GM18505 (cell line): Measurements from ENCODE around the gene PRKN.
"Not testable (repeated sequence)": the region's sequence is repeated elsewhere in the genome, so short reads cannot be mapped to it uniquely, and the experiment has no call there.

Experiments
- ATAC-seq: cut with Tn5 transposase; IDR thresholded peaks from one replicate; pipeline ENCODE4 v1.9.1; 2021; ENCODE audit not compliant: unreplicated experiment
- POLR2A ChIP-seq: IDR thresholded peaks from 4 replicates; pipeline ENCODE4 v1.6.1; 2011; ENCODE audit warnings: borderline replicate concordance; ENCODE audit not compliant: insufficient read depth, insufficient read length; ENCODE audit errors: extremely low read depth

PRKN gene

DNA sequence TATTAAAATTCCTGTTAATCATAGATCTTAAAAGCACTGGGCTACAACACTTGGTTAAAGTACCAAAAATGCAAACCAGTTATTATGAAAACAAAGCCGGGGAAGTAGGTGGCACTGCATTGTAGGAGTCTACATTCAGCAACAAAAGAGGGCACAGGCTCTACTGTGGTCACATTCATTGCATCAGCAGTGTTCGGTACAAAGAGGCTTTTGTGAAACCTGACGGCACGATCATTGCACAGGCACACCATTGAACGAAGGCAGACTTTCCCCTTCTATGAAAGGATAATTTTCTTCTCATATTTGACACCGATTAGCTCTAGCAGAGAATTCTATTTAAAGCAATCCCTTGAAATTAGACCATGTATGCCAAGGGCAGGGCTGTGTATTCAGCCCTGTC, 1409.1 kb downstream of the PRKN start:
- ATAC-seq = no peak
- no peak for TF ChIP-seq POLR2A

DNA sequence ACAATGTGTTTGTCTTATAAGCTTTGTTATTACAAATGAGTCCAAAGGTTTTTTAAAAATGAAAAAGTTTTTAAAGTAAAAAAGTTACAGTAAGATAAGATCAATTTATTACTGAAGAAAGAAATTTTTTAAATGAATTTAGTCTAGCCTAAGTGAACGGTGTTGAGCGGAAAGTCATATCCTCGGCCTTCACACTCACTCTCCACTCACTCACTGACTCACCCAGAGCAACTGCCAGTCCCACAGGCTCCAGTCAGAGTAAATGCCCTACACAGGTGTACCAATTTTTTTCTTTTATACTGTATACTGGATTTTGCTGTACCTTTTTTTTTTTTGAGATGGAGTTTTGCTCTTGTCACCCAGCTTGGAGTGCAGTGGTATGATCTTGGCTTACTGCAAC, 1411.0 kb downstream of the PRKN start:
- TF ChIP-seq POLR2A = no peak
- no peak for ATAC-seq

DNA sequence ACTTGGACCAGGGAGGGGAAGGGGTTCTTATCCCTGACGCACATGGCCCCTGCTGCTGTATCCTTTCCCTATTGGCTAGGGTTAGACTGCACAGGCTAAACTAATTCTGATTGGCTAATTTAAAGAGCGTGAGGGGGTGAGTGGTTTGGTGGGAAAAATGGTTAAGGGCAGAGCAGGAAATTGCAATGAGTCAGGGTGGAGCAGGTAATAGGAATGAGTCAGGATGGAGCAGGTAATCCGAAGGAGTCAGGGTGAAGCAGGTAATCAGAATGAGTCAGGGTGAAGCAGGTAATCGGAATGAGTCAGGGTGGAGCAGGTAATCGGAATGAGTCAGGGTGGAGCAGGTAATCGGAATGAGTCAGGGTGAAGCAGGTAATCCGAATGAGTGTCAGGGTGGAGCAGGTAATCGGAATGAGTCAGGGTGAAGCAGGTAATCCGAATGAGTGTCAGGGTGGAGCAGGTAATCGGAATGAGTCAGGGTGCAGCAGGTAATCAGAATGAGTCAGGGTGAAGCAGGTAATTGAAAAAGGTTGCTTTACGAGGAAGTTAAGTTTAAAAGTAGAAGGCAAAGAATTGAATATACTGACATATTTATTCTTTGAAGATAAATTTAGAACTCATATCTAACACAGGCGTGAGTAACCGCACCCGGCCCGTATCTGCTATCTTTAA, 1412.2 kb downstream of the PRKN start:
- not testable (repeated sequence) for ATAC-seq

DNA sequence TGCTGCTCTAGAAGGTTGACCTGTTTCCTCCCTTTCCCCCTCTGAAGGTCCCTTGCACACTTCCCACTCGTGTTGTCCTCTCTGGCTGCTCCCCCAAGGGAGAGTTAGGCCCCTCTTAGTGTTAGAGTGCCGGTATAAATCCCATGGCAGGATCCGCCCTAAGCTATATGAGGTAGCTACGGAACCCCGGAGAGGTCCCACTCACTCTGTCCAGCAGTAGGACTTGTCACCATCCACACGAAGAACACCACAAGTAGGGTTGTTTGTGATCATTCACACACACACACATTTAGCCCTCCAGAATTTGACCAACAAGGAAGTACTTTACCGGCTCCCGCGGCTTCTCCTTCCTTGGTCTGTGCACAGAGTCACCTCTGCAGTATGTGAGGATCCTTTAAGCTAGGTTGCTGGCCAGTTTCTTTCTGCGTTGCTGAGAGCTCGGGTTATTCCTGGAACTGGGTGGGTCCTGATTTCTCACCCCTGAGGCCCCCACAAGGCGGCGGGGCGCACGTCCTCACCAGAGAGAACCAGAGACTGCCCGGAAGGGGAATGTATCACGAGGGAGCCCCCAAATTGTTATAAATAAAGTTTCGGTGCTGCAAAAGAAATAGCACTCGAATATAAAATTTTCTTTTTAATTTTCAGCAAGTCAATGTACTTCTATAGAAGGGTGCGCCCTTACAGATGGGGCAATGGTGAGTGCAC, 1412.9 kb downstream of the PRKN start:
- ATAC-seq = not testable (repeated sequence)

DNA sequence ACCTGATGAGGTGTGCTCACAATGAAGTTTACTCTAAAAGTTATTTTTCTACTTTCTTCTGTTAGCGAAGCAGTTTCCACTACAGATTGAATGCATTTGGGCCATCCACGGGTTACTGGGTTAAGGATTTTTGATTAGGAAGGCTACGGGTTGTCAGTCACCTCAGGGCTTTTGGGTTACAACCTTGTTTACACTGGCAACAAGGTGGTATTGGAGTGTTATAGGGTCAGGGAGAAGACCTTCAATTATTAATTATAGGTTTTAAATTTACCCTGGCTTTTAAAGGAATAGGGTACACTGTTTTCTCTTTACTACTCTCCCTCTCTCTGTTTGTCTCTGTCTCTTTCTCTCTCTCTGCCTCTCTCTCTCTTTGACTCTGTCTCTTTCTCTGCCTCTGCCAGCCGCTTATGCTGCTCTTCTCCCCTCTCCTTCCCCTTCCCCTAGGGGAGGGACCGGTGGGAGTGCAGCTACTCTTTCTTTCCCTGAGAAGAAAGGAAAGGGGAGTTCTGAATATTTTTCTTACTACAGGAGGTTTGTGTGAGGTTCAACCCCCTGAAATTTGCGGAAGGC, 1413.5 kb downstream of the PRKN start:
- no peak for TF ChIP-seq POLR2A
- ATAC-seq = no peak

DNA sequence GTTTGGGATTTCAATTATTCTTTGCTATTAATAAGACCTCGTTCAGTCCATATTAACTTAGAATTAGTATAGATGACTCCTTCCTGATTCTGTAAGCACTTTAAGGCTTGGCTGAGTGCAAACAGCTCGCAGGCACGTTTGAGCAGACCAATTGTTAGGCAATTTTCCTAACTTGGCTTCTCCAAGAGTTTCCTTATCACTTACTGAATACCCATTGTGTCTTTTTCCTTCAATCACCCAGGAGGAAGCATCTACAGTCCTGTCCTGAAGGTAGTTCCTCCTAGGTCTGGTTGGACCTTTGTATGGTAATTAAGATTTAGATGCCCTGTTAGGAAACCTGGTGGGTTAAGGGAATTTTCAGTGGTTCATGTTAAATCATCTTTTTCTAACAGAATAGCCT, 1414.1 kb downstream of the PRKN start:
- not testable (repeated sequence) for ATAC-seq

DNA sequence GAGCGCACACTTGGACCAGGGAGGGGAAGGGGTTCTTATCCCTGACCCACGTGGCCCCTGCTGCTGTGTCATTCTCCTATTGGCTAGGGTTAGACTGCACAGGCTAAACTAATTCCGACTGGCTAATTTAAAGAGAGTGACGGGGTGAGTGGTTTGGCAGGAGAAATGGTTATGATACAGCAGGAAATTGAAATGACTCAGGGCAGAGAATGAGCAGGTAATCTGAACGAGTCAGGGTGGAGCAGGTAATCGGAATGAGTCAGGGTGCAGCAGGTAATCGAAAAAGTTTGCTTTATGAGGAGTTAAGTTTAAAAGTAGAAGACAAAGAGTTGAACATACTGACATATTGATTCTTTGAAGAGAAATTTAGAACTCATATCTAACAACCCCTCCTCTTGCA, 1417.8 kb downstream of the PRKN start:
- not testable (repeated sequence) for ATAC-seq

DNA sequence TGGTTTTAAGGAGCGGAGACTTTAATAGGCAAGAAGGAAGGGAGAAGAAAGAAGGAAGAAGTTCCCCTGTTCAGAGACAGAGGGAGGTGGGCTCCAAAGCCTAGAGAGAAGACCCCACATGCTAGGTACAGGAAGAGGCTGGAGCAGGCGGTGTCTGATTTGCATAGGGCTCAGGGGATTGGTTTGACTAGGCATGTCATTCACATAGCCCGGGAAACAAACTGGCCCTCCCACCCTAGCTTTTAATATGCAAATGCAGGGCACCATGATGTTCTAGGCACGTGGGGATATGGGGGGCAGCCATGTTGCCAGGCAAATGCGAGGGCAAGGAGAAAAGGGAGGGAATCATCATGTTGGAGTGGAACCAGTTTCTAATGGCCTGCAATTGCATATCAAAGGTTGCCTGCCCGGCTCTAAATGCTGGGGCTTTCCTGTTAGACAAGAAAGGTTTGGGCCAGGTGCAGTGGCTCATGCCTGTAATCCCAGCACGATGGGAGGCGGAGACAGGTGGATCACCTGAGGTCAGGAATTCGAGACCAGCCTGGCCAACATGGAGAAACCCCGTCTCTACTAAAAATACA, 1419.4 kb downstream of the PRKN start:
- ATAC-seq = no peak
- no peak for TF ChIP-seq POLR2A

DNA sequence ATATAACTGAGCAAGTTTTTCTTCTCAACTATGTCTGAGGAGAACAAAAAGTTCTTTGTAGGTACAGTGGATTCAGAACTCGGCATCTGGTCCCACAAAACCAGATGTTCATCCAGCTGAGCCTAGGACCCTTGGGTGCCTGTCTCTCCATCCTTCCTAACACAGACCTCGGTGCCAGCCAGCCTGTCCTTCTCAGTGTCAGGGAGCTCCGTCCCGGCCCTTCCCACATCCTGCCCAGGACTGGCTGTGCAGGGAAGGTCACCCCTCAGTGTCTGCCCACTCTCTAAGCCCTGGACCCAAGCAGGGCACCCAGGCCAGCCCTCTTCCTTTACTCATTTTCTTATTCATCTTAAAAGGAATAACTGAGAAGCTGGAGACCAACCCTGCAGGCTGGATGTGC, 1421.7 kb downstream of the PRKN start:
- ATAC-seq = no peak
- TF ChIP-seq POLR2A = no peak

DNA sequence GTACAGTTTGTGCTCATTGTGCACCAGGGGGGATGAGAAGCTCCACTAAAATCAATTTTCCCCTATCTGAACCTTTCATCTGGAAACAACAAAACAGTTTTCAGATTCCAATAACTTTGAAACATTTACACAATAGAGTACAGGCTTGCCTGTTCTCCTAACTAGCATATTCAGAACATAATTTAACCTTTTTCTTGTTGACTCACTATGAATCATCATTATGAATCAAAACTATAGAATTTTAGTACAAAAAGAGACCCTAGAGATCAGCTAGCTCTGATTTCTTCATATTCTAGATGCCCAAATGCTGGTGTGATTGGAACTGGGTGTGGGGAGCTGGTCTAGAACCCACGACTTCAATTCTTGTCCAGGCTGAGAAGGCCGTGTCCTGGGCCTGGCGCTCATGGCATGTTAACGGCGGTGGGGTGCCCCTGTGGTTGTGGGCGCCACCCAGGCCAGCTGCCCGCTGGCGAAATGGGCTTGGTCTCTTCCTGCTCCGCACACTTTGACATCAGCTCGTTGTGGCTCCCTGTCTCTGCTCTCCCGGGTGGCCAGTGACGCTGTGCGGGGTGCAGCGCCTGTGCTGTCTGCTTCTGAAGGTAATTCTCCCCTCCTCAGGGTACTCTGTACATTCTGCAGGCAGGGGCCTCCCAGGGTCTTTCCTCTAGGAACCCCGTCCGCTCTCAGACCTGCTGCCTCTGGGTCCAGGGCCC, 1423.8 kb downstream of the PRKN start:
- no peak for TF ChIP-seq POLR2A
- ATAC-seq = no peak

DNA sequence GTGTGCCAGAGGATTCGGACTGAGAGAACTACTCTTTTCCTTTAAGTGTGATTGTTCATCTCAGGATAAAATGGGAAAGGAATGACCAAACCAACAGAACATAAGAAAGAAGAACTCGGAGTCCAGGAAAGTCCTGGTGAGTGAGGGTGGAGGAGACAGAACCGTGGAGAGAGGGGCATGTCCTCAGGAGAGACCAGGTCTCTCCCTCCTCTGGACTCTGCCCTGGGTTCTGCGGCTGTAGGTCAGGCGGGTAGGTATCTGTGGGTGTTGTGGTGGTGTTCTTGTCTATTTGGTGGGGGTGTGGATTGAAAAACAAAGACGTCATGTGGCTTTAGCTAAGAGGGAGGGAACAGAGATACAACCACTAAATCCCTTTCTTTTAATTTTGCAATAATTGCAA, 1424.6 kb downstream of the PRKN start:
- ATAC-seq = no peak
- no peak for TF ChIP-seq POLR2A

DNA sequence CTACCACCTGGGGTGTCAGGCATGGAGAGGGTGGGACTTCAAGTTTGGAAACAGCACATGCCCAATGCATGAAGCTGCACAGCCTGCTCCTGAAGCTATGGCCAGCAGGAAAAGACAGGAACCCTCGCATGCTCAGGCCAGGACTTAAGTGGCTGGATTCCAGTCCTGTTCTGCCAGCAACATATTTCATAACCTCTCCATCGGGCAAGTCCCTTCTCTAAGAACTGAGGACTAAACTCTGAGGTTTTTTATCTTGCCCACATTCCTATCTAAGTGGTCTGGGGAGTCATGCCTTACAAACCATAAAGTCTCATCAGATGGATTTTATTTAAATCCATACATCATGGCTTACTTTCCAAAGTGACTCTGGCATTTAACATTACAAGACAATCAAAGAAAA, 1426.2 kb downstream of the PRKN start:
- TF ChIP-seq POLR2A = no peak
- no peak for ATAC-seq

DNA sequence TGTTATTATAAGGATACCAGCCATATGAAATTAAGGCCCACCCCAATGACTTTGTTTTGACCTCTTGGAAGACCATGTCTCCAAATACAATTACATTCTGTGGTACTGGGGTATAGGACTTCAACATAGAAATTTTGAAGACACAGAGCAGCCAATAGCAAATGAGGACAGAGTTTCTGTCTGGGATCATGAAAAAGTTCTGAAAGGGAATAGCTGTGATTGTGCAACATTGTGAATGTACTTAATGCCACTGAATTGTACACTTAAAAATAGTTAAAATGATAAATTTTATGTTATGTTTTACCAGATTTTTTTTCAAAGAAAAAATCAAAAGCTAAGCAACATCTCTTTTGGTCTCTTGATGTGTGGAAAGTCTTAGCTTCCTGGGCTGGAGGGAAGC, 1426.7 kb downstream of the PRKN start:
- no peak for TF ChIP-seq POLR2A
- no peak for ATAC-seq

DNA sequence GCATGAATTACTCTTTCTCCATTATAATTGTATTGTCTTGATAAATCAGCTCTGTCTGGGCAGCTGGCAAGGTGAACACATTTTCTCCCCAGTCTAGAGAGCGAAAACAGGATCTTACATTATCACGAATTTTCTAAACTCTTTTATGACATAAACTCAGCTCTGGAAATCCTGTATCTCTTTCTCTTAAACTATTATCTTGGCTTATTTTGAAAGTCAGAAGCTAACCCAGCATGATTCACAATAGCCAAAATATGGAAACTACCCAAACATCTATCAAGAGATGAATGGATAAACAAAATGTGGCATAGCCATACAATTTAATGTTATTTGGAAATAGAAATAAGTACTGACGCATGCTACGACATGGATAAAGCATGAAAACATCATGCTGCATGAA, 1427.8 kb downstream of the PRKN start:
- no peak for ATAC-seq
- TF ChIP-seq POLR2A = no peak
